TTC549 (cell line): ENCODE results near the gene MYLK4.

Source experiments
- FAIRE-seq: peaks from 2 replicates; lab custom pipeline; 2012; peaks lifted over from hg19 to GRCh38; lab: Jason Lieb, UNC

Gene MYLK4

DNA sequence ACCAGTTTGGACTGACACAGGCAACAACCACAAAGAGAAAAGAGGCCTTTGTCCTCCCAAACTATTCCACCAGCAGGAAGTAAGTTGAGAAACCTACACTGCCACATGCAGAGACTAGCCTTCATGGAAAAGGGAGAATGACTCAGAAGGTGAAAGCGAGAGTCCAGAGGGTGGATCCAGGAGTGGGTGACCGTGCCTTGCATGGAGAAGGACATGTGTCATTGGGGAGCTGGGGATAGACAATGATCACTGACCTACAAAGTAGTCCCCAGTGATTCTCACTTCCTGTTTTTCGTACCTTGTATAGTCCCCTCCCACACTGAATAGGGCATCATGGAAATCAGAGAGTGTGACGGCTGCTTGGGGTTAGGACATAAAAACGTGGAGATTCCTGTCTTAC lies 91.9 kb downstream of the MYLK4 start:
- FAIRE-seq, result no peak

DNA sequence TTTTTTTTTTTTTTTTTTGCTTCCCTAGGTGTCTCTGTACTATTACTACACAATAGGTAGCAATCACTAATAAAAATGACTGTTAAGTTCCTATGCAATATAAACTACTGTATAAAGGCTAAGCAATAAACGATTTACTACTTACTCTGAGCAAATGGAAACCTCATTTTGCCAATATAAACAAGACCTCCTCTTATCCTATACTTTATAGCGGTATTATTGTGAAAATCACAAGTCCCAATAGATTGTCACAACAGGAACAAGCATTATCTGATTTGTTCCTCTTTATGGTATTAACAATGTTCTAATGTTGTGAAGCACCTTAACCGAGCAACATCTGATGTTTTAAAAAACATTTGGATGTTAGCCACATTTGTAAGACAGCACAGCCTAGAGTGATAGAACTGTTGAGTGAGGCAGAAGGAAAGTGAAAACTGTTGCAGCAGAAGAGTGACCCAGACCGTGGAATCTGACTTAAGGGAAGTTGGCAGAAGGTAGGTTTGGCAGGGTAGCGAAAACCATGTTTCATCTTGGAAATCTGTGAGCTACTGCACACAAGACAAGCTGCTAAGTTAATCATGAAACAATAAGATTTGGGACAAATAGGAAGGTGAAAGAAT lies 94.2 kb downstream of the MYLK4 start:
- no peak for FAIRE-seq

DNA sequence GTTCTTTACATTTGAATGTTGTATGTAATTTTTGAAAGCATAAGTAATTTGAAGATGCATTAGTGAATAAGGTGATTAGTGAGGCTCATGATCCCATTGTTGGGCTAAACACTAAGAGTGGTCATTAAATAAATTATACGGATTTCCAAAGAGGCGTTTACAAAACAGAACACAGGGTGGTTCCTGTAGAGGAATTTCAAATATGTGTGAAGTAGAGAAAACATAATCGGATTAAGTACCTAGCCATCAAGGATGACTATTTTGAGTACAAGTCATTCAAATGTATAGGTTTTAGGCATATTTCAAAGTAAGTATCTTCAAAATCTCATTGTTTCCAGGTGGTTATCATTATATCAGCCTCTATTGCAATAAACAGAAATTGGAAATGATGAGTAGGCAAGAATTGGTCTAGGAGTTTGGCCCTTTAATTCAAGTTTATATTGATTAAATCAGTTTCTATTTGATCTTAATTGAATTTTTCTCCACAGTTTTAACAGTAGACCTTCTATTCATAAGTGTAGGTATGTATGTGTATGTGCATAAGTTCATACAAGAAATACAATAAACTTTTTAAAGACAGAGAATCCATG lies 94.8 kb downstream of the MYLK4 start:
- no peak for FAIRE-seq

DNA sequence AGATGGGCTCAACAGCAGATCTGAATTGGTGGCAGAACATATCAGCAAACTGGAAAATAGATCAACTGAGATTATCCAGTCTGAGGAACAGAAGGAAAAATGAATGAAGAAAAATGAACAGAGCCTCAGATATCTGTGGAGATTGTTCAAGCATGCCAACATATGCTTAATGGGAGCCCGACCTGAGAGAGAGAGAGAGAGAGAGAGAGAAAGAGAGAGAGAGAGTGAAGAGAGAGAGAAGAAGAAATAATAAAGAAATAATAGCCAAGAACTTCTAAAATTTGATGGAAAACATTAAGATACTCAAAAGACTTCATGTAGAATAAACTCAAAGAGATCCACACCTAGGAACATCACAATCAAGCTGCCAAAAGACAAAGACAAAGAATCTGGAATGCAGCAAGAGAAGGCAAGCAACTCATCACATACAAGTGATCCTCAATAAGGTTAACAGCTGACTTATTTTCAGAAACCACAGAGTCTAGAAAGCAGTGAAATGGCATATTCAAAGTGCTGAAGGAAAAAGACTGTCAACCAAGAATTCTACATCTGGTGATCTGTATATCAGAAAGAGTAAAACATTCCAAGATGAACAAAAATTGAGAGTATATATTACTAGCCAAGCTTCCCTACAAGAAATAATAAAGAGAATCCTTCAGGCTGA lies 97.2 kb downstream of the MYLK4 start:
- no peak for FAIRE-seq

DNA sequence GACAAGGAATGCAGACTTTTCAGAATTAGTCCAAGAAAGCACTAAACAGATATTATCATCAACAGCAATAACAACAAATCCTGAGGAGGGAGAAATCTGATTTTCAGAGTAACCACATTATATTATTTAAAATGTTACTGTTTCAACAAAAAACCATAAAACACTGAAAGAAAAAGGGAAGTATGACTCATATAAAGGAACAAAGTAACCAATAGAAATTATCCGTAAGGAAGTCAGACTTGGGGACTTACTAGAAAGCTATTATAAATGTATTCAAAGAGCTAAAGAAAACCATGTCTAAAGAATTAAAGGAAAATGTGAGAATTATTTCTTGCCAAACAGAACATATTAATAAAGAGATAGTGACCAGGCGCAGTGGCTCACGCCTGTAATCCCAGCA lies 98.1 kb downstream of the MYLK4 start:
- no peak for FAIRE-seq

DNA sequence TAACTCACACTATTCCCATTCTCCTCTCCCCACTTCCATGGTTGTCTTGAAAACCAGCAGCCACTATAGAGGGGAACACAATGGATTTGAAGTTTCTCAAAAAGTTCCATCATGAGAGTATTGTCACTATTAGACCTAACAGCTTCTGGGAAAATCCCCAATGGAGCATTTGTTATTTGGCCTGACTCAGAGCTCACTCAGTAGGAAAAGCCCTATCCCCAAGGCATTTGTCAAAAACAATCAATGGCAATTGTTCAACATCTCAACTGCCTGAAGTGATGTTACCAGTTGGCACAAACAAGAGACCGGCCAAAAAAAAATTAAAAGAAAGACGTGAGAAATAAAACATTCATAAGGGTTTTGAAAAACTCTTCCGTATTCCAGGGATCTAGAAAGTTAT lies 98.8 kb downstream of the MYLK4 start:
- FAIRE-seq, result no peak

DNA sequence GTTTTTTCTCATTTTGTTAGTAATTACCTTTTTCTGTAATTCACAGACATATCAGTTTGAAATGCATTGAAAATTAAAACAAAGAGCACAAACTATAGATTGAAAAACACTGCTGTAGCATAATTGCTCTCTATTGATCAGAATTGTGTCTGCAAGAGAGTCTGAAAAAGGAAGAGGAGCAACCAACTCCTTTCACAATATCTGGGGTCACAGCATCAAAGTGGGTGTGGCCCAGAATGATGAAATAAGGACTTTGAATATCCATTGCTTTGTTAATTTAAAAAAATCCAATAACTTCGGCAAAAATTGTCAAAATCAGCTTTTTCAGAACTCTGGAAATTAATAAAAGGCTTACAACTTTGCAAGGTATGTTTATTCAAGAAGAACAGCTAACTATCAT lies 99.2 kb downstream of the MYLK4 start:
- no peak for FAIRE-seq

DNA sequence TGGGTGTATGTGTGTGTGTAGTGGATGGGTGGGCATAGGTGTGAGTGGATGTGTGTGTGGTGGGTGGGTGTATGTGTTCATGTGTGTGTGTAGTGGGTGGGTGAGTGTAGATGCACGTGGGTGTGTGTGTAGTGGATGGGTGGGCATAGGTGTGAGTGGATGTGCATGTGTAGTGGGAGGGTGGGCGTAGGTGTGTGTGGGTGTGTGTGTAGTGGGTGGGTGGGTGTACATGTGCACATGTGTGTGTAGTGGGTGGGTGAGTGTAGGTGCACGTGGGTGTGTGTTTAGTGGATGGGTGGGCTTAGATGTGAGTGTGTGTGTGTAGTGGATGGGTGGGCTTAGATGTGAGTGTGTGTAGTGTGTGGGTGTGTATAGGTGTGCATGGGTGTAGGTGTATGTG lies 104.4 kb downstream of the MYLK4 start:
- no peak for FAIRE-seq

DNA sequence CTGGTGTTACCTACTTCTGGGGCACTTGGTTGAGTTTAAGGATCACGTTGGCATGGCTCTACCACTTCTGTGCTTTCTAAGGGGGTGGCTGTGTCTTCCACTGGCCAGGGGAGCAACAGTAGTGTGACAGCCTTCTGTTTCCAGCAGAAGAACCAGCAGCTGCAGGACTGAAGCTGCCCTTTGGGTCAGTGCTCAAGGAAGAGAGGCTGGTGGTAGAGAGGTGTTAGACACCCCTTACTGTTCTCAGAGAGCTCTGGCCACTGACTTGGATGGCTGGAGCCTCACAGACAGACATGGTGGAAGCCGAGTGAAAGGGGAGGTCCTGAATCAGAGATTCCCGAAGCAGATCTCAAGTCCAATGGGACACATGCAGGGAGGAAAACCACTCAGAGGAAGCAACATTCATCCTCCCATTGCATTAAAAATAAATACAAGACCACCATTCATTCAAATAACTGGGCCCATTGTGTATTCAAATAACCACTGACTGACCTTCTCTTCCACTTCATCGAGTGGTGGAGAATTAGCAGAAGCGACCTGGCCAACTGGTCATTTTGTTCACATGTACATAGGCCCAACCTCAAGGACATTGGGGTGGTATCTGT lies 106.7 kb downstream of the MYLK4 start:
- FAIRE-seq, result no peak

DNA sequence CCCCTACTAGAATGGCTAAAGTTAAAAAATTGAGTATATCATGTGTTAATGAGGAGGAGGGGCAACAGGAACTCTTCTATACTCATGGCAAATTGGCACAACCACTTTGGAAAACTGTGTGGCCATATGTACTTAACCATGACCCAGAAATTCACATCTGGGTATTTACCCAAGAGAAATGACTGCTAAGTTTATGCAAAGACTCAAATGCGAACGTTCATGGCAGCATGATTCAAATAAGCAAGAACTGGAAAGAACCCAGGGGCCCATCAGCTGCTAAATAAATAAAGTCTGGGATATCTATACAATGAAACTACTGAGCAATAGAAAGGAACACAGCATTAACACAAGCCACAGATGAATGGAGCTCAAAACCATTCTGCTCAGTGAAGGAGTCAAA lies 107.6 kb downstream of the MYLK4 start:
- FAIRE-seq, result no peak

DNA sequence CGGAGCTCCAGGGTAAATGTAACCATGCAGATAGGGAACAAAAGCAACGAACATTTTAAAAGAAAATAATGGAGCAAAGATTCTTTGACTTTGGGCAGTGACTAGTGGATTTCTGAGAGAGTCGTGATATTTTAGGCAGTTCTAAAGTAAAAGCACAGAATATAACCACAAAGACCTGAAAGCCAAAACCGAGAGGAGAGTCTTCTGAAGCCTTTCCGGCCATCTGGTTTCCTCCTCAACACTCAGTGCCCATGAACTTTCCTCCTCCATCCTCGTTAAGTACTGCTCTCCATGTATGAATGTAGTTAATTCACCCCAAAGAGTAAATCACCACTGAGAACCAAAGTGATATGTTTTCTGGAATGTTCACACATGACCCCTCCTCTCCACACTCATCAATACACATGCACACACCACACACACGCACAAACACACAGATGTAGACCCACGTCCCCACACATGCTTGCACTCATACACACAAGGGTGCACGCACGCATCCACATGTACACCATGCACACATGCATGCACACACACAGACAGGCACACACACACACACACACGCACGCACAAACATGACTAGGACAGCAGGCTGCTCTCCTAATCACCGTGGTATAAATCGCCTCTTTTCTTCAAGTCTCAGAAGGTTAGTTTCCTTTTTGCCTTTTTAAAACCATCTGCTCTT lies 109.5 kb downstream of the MYLK4 start:
- FAIRE-seq, result no peak

DNA sequence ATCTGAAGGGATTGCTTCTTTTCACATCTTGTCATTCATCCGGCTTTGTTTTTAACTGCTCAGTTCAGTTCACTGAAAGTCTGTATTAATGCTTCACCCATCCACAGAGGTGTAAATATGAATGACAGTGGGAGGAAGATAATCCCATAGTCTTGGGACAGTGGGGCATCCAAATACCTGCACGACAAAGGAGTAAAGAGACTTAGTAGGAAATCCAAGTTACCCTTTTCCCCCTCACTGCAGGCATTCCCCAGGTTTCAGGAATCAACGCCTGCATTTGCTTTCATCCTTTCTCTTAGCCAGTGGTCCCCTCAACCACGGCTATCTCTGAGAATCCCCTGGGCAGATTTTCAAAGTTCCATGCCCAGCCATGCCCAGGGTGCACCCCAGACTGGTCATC lies 110.2 kb downstream of the MYLK4 start:
- no peak for FAIRE-seq

DNA sequence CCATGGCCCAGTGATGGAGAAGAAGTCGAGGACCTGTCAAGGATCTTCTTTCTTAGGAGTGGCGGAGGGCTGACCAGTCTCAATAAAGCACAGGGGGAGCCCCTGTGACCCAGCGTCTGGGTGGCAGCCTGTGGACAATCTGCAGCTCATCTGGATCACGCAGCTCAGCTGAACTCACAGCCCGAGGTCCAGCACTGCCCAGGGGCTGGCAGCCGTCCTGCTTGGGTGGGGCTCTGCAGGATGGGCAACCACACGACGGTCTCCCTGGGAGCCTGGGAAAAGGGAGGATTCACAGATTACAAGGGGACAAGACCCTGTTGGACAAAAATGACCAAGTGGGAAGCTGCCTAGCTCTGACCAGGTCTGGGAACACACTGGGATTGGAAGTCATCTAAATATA lies 110.8 kb downstream of the MYLK4 start:
- FAIRE-seq, result no peak

DNA sequence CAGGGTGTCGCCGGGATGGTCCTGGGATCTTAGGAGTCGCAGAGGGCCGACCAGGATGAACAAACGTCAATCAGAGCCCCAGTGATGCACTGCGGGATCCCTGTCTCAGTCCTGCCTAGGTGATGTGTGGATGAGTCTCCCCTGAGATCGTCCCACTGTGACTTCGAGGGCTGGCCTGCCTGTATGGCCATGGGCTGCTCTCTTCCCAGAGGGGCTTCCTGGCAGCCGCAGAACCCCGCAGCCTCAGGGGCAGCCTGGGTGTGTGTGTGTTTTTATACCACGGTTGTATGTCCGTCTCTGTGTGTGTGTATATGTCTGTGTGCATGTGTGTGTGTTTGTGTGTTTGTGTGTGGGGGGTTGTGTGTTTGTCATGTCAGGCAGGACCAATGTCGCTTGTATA lies 111.6 kb downstream of the MYLK4 start:
- FAIRE-seq, result no peak

DNA sequence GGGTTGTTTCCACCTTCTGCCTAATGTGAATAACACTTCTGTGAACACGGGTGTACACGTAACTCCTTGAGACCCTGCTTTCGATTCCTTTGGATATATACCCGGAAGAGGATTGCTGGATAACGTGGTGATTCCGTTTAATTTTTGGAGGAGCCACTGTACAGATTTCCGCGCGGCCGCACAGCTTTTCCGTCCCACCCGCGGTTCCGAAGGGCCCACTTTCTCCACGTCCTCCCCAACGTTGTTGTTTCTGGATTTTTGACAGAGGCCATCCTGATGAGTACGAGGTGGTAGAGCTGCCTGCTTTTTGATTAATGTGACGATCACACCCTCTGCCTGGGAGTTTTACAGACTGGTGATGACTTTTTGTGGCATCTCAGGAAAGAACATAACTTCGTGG lies 114.0 kb downstream of the MYLK4 start:
- FAIRE-seq, result no peak

DNA sequence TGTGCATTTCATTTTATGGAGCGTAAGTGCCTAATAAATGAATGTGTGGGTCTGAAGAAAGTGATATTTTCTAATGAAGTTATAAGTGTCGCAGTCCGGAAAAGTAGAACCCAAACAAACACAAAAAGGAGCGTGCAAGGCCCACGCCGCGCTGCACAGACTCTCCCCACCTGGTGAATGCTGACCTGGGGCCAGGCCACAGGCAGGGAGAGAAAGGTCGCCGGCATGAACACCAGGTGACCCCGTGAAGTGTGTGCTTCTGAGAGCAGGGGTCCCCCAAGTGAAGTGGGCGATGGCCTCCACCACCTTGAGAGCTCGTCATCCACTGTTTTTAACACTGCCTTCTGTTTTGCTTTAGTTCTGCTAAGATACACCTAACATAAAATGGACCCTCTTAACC lies 114.8 kb downstream of the MYLK4 start:
- FAIRE-seq, result no peak

DNA sequence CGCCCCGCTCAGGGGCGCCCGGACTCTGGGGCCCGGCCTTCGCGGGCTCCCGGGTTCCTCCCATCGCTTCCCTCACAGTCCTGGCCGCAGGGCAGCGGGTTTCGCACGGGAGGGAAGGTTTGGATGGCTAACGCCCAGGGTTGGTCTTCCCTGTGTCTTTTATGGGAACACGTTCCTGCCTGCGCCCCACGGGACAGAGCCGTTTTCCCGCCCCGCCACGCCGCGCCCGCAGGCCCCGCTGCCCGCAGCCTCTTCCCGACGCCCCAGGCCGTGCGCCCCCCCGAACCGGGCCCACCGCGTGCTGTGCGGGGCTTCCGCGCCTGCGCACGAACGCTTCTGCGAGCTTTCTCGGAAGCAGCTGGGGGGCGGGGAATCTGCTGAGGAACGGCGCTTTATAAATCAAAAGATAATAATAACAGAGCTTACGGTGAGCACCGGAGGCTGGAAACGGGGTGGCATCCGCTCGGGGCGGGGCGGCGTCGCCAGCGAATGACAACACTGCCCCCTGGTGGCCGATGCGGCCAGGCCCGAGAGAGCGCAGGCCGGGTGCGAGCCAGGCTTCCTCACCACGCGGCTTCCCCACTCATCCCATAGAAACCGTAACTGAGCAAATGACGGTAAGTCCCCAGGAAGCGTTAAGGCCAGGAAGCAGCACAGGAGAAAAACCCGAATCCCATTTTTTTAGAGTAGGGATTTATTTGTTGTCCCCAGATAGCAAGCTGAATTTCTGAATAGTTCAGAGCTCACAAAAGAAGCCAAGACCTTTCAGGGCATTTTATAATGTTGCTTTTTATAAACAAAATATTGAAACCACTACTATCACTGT lies 116.4 kb downstream of the MYLK4 start:
- FAIRE-seq, result no peak

DNA sequence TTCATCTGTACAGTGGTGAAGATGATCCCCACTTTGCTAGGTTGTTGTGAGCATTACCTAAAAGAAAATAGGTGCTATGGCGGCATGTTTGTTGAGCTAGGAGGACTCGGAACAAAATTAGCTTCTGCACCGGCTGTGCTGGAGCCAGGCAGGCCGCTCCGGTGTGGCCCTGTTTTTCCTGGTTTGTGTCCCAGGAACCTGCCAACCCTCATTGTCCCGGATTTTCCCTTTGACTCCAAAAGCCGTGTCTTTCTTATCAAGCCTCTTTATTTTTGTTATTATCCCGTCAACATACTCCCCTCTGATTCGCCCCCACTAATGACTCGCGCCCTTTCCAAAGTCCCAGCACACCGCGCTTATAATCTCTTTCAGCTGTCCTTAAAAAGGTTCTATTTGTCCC lies 117.0 kb downstream of the MYLK4 start:
- no peak for FAIRE-seq

DNA sequence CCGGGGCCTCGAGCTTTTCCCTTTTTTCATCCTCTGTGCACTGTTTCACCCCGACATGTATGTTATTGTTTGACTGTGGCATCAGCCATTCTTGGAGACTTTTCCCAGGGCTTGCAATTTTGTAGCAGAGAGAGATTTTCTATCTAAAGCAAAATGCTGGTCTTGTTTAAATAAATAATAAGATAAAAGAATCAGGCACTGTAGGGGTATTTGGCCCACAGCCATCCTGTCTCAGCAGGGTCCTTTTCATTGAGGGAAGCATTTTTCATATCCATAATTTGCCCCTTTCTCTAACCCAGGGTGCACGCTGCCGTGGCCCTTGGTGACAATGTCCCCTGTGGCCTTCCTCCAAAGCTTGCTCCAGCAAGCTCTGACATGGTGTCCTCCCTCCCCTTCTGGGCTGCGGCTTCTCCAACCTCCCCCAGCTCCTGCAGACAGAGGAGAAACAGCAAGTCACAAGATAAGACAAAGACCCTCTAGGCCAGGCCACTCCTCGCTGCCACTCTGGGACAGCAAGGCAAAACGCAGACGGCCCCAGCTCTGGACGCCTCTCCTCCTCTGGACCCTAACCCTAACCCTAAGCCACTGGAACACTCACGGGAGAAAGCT lies 117.6 kb downstream of the MYLK4 start:
- no peak for FAIRE-seq

DNA sequence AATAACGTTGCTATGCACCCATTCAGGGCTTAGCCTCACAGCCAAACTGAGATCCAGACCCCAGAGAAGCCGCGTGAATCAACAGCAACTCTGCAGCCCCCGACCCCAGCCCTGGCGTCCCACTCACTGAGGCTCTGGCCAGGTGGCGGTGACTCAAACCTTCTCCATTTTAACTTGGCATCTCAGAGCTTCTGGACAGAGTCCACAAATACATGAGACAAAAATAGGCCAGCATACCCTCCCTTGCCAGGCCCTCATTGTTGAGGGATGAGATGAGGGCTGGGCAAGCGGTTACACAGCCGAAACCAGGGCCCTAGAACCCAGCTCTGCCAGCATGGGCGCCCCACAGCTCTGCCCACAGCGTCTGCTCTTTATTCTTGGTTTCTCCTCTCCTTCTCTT lies 118.4 kb downstream of the MYLK4 start:
- FAIRE-seq, result no peak

DNA sequence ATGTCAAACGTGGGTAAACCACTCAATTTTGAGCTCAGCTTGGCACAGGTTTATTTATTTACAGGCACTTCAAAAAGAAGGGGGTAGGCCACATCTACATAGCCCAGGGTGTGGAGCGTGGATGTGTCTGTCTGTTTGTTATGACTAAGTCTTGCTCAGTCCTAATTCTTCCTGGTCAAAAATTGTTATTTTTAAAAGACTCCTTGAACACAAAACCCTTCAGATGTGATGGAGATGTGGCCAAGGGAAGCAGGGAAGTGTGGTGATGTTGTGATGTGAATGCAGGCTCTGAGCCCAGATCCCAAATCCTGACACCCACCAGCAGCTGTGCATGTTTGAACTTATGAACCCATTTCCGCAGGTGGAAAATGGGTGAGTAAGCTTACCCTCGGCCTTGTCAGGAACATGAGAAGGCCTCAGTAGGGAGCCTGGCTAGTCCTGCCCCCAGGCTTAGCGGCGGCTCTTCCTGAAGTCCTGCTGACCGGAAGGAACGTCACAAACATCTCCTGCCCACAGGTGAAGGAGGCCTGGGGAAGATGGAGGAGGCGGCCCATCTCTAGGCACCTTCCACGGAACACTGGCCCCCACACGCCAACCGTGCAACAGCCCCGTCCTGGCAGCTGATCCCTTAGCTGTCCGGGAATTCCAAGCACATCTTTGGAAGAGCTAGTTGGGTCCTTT lies 119.7 kb downstream of the MYLK4 start:
- FAIRE-seq, result no peak
